ENCODE results near the gene BECN2.
"Not testable (repeated sequence)": the region's sequence is repeated elsewhere in the genome, so short reads cannot be mapped to it uniquely, and the experiment has no call there.

BECN2 gene

DNA sequence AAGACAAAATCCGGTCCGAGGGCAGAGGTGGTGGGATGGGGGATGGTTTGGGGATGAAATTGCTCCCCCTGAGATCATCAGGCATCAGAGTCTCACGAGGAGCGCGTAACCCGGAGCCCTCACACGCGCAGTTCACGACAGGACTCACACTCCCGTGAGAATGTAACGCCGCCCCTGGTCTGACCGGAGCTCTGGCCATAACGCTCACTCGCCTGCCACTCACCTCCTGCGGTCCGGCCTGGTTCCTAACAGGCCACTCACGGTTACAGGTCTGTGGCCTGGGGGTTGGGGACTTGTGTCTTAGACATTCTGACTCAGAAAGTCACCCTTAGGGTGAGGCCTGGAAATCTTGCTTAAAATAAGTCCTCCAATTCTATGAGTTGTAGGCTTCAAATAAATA lies 21.5 kb downstream of the BECN2 start:
- no peak for DNase-seq

DNA sequence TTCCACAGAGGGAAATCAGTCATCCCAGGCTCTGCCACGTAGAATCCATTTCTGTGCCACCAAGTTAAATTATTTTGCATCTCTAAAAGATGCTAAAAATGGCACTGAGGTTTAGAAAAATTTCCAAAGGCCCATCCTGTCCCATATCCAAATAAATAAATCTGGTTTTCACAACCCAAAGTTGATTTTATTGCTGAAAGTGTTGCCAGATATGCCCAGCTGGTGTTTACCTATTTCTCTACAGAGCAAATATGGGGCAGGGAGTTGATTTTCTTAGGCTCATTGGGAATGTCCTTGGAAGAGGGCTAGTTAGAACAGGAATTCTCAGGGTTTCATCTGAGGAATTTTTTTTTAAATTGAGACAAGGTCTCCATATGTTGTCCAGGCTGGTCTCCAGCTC lies 22.4 kb downstream of the BECN2 start:
- DNase-seq, result no peak

DNA sequence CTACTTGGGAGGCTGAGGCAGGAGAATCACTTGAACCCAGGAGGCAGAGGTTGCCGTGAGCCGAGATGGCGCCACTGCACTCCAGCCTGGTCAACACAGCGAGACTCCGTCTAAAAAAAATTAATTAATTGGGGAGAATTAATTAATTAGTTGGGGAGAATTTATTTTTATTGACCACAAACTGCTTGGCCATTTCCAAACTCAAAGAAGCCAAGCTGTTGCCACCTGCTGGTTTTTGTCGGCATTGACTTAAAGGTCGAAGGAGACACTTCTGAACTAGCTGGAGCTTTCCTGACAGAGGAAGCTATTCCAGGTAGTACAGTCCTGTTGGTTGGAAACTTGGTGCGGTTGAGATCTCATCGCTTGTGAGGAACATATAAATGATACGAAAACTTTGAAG lies 28.2 kb downstream of the BECN2 start:
- peak in 6 of 56 donors; percentile 1 to 25 (median 4) for DNase-seq

DNA sequence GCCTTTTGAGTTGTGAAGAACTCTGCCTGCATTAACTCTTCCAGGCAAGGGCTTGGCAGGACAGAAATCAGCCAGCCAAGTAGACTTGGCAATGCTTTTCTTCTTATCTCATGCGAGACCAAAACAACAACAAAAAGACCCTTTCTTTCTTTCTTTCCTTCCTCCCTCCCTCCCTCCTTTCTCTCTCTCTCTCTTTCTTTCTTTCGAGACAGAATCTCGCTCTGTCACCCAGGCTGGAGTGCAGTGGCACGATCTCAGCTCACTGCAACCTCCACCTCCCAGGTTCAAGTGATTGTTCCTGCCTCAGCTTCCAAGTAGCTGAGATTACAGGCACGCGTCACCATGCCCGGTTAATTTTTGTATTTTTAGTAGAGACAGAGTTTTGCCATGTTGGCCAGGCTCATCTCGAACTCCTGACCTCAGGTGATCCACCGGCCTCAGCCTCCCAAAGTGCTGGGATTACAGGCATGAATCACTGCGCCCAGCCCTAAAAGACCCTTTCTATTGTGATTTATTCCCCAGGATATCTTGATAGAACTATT lies 30.9 kb downstream of the BECN2 start:
- DNase-seq, result not testable (repeated sequence)

DNA sequence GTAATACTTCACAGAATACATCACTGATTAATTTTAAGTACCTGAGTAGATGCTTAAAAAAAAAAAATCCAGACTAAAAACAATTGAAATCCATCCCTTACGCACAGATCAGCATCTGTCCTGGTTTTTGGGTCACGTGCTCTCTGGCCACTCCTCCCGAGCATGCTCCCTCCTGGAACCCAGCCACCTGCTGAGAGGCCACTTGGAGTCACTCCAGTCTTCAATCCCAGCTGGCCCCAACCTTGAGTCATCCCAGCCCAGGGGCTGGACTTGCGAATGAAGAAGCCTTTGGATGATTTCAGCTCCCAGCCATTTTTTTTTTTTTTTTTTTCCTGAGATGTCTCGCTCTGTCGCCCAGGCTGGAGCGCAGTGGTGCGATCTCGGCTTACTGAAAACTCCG lies 32.5 kb downstream of the BECN2 start:
- peak in 38 of 56 donors; percentile 1 to 80 (median 23) for DNase-seq

DNA sequence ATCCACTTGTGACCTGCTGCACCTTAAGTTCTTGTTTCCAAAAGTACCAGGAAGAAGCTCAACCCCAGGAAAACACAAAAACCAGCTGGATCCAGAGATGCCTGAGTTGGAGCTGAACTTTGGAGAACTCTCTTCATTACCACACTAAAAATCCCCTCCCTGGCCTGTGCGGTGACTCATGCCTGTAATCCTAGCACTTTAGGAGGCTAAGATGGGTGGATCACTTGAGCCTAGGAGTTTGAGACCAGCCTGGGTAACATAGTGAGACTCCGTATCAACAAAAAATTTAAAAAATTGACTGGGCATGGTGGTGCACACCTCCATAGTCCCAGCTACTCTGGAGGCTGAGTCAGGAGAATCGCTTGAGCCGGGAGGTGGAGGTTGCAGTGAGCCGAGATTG lies 35.2 kb downstream of the BECN2 start:
- DNase-seq, result no peak

DNA sequence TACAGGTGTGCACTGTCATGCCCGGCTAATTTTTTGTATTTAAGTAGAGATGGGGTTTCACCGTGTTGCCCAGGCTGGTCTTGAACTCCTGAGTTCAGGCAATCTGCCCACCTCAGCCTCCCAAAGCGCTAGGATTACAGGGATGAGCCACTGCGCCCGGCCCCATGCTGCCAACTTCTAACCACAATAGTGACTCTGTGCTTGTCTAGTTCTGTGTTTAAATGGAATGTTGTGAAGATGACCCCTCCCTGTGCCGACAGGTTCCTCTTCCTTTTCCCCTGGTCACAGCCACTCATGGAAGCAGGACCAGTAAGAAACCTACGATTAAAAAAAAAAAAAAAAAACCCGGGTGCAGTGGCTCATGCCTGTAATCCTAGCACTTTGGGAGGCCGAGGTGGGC lies 36.6 kb downstream of the BECN2 start:
- no peak for DNase-seq

DNA sequence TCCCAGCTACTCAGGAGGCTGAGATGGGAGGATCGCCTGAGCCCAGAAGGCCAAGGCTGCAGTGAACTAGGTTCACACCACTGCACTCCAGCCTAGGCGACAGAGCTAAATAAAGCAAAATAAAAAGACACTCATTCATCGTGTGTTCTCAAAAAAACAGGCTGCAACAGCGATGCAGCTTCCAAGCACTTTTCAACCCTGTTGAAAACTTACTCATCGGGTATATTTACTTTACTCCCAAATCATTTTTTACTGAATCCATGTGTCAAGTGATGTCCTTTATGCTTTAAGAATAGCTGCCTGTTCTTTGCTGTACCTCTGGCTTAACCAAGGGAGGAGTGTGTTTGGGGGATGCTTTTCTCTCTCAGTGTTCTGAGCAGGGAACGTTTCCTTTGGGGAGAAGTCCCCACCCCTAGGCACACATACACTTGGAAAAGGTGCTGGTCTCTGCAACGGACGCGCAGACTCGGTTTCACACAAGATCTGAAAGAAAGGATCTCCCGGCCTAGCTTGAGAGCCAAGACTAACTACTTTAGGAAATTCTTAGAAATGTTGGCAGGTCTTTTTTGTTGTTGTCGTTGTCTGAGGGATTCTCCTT lies 39.9 kb downstream of the BECN2 start:
- no peak for DNase-seq

DNA sequence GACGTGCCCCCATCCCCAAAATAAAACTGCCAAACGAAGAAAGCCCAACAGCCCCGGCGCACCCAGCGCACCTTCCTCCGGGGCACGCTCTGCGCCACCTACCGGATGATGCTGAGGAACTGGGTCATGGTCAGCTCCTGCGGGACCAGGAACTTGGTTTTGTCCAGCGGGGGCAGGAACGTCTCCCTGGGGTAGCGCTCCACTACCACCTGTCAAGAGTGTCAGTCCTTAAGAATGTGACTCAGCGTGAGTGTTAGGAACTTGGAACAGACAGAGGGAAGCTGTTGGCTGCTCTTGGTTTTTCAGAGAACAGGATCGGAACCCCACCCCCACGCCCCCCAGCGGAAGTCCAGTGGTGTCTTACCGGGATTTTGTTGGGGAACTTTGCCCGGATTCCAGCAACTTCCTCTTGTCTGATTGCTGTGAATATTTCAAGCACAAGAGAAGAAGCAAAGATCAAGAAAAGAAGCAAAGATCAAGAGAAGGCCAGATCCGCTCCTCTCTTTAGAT lies 40.9 kb downstream of the BECN2 start:
- DNase-seq, result peak in 38 of 56 donors; percentile 5 to 60 (median 30)

DNA sequence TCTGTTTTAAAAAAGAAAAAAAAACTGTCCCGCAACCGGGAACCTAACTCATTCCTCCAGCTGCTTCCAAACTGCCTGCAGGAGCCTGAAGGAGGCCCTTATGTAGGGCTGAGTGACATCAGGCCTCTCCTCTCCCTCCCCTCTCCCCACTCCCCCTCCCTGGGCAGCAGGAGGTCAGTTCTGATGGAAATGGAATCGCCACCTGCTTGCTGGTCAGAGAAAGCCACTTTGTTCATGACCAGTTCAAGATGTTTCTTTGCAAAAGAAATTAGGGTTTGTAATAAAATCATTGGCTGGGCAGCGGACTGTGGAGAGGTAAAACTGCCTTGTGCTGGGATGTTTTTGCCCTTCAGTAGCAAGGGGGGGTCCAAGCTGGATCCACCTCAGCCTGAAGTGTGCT lies 41.5 kb downstream of the BECN2 start, which contains the start of gene MAP1LC3C:
MAP1LC3C (minus strand) TSS at position 73 of the 400 bp plus-strand sequence. CDS start 90 bp downstream, outside the sequence.
- no peak for DNase-seq

DNA sequence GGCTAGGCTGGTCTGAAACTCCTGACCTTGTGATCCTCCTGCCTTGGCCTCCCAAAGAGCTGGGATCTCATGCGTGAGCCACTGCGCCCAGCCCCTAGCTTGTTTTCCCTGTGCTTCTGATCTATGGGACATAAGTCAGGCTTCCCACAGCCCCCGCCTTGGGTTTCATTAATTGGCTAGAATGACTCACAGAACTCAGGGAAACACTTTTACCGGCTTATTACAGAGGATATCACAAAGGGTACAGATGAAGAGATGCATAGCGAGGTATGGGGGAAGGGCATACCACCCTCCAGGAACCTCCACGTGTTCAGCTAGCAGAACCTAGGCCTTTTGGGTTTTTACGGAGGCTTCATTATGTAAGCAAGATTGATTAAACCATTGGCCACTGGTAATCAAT lies 42.9 kb downstream of the BECN2 start:
- no peak for DNase-seq

DNA sequence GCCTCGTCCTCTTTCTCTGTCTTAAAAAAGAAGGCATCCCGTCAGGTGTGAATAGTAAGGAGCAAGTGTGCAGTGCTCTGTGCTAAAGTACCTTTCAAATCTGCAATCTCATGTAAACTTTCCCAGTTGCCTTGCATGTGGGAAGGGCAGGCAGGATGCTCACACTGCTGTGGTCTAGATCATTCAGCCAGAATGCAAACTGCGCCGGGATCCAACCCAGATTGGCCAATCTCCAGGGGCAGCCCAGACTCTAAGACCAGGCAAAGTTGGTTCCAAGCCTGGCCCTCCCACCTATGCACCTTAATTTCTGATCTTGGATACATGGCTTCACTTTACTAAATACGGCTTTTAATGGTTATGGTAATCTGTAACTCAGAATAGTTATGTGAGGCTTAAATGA lies 44.5 kb downstream of the BECN2 start:
- DNase-seq, result no peak

DNA sequence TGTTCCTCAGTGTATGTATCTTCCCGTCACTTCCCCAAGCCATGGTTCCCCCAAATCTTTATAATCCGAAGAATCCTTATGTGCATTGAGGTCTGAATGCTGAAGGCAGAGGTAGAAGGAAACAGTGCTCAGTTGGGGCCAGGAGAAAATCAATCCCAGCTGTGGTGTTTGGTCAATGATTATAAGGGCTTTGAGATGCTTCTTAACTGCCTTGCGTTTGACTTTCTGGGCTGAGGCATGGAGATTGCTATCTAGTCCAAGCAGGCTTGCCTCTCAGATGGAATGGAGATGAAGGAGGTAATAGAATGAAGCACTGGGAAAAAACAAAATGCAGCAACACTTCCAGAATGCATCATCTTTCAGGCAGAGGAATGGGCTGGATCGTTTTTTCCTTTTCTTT lies 44.9 kb downstream of the BECN2 start:
- DNase-seq, result no peak

DNA sequence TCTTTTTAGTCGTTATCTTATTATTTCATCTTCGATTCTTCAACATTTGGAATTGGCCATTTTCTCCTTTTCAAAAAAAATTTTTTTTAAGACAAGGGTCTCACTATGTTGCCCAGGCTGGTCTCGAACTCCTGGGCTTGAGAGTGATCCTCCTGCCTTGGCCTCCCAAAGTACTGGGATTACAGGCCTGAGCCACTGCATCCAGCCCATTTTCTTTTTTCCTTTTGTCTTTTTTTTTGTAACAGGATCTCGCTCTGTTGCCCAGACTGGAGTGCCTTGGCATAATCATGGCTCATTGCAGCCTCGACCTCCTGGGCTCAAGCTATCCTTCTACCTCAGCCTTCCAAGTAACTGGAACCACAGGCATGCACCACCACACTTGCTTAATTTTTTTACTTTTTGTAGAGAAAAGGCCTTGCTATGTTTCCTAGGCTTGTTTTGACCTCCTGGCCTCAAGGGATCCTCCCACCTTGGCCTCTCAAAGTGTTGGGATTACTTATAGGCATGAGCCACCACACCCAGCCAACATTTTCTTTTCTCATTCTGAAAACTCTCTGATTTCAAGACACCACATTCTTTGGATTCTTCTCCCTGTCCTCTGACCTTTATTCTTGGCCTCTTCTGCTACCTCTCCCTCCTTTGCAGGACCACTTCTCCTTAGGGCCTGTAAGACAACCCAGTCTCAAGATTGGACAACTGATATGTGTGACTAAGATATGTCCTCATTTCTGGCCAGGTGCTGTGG lies 47.4 kb downstream of the BECN2 start:
- no peak for DNase-seq

DNA sequence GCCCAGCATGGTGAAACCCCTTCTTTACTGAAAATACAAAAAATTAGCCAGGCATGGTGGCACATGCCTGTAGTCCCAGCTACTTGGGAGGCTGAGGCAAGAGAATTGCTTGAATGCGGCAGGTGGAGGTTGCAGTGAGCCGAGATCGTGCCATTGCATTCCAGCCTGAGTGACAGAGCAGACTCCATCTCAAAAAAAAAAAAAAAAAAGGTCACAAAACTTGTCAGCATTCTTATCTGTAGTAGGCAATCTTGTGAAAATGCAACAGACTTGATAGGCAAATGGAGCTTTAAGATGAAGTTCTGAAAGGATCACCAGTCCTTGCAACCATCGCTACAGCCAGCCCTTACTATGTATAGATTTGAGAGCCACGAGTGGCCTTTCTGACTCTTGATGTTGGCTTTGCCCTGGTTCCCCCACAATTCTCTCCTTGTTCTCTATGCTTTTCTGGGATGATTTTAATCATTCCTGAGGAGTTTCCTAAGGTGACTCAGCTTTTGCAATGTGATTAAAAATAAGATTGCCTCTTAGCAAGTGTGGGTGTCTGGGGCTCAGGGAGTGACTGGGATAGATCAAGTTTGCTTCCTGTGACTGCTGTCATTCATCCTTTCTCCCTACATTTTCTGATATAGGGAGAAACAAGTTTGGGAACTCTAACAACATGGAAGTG lies 48.4 kb downstream of the BECN2 start:
- no peak for DNase-seq

DNA sequence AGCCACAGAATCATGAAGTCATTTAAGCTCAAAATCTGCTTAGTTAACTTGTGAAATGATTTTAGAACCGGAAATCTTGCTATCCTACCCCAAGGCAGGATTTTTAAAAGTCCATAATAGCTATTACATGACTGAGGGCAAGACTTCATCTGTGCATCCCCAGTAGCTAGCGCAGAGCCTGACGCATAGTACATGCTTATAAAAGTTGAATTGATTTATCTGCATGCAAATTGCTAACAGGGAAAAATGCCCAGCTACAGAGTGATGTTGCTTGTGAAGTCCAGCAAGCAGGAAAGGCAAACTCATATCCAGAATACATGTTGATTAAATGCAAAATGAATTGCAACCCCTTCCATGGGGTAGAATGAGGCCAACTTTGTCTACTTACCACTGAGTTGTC lies 49.4 kb downstream of the BECN2 start:
- no peak for DNase-seq
